Smooth muscle cell (in vitro differentiated cells): ENCODE data around the gene SYNE2. TPM values are rescaled to one million over a fixed set of nuclear protein-coding genes. Genes with fewer than 3 reads are reported as not detected.
A peak's percentile ranks its signal among the peaks of the same experiment; 100 is the strongest.

ENCODE experiments used
- DNase-seq: peaks from one replicate; lab custom pipeline; 2025; ENCODE audit not compliant: unreplicated experiment; lab: John Stamatoyannopoulos, UW
- H2AFZ ChIP-seq: fragments of 200-600 bp; sonication (generic); 2 replicates; pipeline ENCODE4 v1.6.0; 2016; ENCODE audit warnings: antibody characterized with exemption, low read depth, mild to moderate bottlenecking
- H3F3A ChIP-seq: fragments of 200-600 bp; sonication (generic); 2 replicates; pipeline ENCODE4 v1.6.0; 2017; ENCODE audit warnings: antibody characterized with exemption, low read depth
- H3K27ac ChIP-seq: fragments of 200-600 bp; sonication (generic); 2 replicates; pipeline ENCODE4 v1.5.1; 2016; ENCODE audit warnings: low read depth, mild to moderate bottlenecking
- H3K27me3 ChIP-seq: fragments of 200-600 bp; sonication (generic); 2 replicates; pipeline ENCODE4 v1.6.1; 2016; ENCODE audit warnings: low read depth, mild to moderate bottlenecking
- H3K36me3 ChIP-seq: fragments of 200-600 bp; sonication (generic); 2 replicates; pipeline ENCODE4 v1.5.1; 2016; ENCODE audit warnings: low read depth
- H3K4me1 ChIP-seq: fragments of 200-600 bp; sonication (generic); 2 replicates; pipeline ENCODE4 v1.5.1; 2016; ENCODE audit warnings: low read depth
- H3K4me2 ChIP-seq: fragments of 200-600 bp; sonication (generic); 2 replicates; pipeline ENCODE4 v1.6.0; 2016; ENCODE audit warnings: mild to moderate bottlenecking
- H3K4me3 ChIP-seq: fragments of 200-600 bp; sonication (generic); 2 replicates; pipeline ENCODE4 v1.5.1; 2016; ENCODE audit warnings: mild to moderate bottlenecking
- H3K79me2 ChIP-seq: fragments of 200-600 bp; sonication (generic); 2 replicates; pipeline ENCODE4 v1.6.0; 2016; ENCODE audit warnings: low read depth, mild to moderate bottlenecking
- H3K9ac ChIP-seq: fragments of 200-600 bp; sonication (generic); 2 replicates; pipeline ENCODE4 v1.6.0; 2016; ENCODE audit warnings: low read depth
- H3K9me3 ChIP-seq: fragments of 200-600 bp; sonication (generic); replicated peaks from 2 replicates; pipeline ENCODE4 v1.5.1; 2016; ENCODE audit warnings: low read depth
- H4K20me1 ChIP-seq: fragments of 200-600 bp; sonication (generic); 2 replicates; pipeline ENCODE4 v1.6.0; 2016; ENCODE audit warnings: low read depth
- WGBS: methylation state at CpG from one replicate; pipeline ENCODE4 v1.1.7; 2016; ENCODE audit warnings: low lambda C conversion rate; 5-methylcytosine and 5-hydroxymethylcytosine counted together
- polyA plus RNA-seq: library from polyadenylated mRNA; unstranded; fragments of >200 nt; fragmentation: Nextera tagmentation; extraction: Ambion mirVana; gene quantifications from 2 replicates; pipeline ENCODE4 v1.2.1, GENCODE V29; 2016
- total RNA-seq: library from RNA; depleted of rRNA; stranded (reverse); fragments of >200 nt; gene quantifications from 2 replicates; pipeline ENCODE4 v1.2.3, GENCODE V29; 2014
- TF ChIP-seq, protein P1 (sequence below): fragments of 200-600 bp; sonication (generic); IDR thresholded peaks from 2 replicates; pipeline ENCODE4 v1.5.1; 2017; ENCODE audit warnings: borderline replicate concordance, mild to moderate bottlenecking, antibody characterized with exemption; ENCODE audit not compliant: insufficient read depth, poor library complexity, severe bottlenecking

Gene SYNE2
- total and polyA plus RNA-seq, 2 experiments from 2014 or later, result 4.8 to 20.9 TPM

DNA sequence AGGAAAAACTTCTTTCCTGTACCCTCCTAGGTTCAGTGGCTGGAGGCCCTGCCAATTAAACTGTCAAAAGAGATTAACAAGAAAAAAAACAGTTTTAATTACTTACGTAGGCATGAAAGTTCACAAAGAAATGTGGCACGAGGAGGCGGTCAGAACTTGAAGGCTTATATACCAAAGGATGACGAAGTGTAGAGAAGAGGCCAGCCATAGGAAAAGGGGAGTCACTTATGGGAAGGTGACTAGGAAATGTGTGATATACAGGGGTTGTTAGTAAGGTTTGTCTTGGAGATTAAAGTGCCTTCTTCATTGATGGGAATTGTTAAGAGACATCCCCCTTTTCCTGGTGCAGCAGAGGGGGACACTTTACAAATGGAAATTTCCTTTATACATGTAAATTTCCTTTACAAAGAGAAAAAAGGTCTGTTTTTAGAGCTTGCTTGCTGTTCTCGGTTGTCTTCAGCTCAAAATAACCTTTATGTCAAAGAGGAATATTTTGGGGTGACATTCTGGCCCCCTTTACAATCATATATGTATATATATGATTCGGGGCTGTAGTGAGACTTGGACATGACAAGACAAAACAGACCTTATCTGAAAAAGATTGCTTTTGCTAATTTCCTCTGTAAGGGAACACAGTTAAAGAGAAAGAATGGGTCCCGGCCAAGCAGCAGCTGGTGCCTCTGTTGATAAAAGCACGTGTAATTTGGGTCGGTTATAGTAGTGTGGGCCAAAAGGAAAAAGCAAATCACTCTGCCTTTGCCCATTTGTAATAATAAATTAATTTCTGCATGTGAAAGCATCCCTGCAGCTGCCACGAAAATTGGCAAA, 38.6 kb downstream of the SYNE2 start:
- no peaks in the 10 kb centered on the region for H3K36me3 ChIP-seq
- H4K20me1 ChIP-seq, result no peaks in the 10 kb centered on the region
- no peak for DNase-seq
- peak overlapping the region; percentile 43 for H3K27ac ChIP-seq
- no peak overlapping the region for H3K4me3 ChIP-seq
- H3K27me3 ChIP-seq, result no peaks in the 10 kb centered on the region
- 21% methylated on average over 10 of the region's 10 CpGs for WGBS
- peak overlapping the region; percentile 29 for H2AFZ ChIP-seq
- peak overlapping the region; percentile 63 for H3K4me2 ChIP-seq
- H3K79me2 ChIP-seq, result no peaks in the 10 kb centered on the region
- TF ChIP-seq, protein P1, sequence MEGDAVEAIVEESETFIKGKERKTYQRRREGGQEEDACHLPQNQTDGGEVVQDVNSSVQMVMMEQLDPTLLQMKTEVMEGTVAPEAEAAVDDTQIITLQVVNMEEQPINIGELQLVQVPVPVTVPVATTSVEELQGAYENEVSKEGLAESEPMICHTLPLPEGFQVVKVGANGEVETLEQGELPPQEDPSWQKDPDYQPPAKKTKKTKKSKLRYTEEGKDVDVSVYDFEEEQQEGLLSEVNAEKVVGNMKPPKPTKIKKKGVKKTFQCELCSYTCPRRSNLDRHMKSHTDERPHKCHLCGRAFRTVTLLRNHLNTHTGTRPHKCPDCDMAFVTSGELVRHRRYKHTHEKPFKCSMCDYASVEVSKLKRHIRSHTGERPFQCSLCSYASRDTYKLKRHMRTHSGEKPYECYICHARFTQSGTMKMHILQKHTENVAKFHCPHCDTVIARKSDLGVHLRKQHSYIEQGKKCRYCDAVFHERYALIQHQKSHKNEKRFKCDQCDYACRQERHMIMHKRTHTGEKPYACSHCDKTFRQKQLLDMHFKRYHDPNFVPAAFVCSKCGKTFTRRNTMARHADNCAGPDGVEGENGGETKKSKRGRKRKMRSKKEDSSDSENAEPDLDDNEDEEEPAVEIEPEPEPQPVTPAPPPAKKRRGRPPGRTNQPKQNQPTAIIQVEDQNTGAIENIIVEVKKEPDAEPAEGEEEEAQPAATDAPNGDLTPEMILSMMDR, result no peak
- H3K9ac ChIP-seq, result peak overlapping the region; percentile 6
- peaks cover 28% of the 10 kb centered on the region for H3K4me1 ChIP-seq
- H3K9me3 ChIP-seq, result no peaks in the 10 kb centered on the region
- H3F3A ChIP-seq, result no peaks in the 10 kb centered on the region

DNA sequence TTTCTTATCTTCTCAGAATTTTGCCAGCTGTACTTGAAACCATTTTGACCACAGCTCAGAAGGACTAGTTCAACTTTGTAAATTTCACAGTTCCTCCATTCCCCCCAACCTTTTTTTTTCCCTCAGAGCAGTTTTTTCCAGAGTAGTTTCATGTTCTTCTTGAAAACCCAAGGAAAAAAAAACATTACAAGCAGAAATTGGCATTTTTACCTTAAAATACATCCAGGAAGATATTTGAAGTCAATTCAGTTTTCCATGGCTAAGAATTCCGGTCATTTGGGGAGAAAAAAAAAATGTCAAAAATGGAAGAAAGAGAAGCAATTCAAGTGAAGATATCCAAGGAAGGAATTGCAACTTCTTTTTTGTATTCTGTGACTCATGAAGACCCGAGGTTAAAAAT, 39.5 kb downstream of the SYNE2 start:
- H3F3A ChIP-seq, result no peaks in the 10 kb centered on the region
- H3K79me2 ChIP-seq, result no peaks in the 10 kb centered on the region
- no peaks in the 10 kb centered on the region for H3K9me3 ChIP-seq
- DNase-seq, result no peak
- peak overlapping the region; percentile 6 for H3K9ac ChIP-seq
- no peaks in the 10 kb centered on the region for H3K36me3 ChIP-seq
- peaks cover 30% of the 10 kb centered on the region for H3K4me1 ChIP-seq
- peak overlapping the region; percentile 43 for H3K27ac ChIP-seq
- peak overlapping the region; percentile 29 for H2AFZ ChIP-seq
- no peak overlapping the region for H3K4me3 ChIP-seq
- H3K27me3 ChIP-seq, result no peaks in the 10 kb centered on the region
- TF ChIP-seq, protein P1, result no peak
- peak overlapping the region; percentile 63 for H3K4me2 ChIP-seq
- 68% methylated on average over 2 of the region's 2 CpGs for WGBS
- no peaks in the 10 kb centered on the region for H4K20me1 ChIP-seq

DNA sequence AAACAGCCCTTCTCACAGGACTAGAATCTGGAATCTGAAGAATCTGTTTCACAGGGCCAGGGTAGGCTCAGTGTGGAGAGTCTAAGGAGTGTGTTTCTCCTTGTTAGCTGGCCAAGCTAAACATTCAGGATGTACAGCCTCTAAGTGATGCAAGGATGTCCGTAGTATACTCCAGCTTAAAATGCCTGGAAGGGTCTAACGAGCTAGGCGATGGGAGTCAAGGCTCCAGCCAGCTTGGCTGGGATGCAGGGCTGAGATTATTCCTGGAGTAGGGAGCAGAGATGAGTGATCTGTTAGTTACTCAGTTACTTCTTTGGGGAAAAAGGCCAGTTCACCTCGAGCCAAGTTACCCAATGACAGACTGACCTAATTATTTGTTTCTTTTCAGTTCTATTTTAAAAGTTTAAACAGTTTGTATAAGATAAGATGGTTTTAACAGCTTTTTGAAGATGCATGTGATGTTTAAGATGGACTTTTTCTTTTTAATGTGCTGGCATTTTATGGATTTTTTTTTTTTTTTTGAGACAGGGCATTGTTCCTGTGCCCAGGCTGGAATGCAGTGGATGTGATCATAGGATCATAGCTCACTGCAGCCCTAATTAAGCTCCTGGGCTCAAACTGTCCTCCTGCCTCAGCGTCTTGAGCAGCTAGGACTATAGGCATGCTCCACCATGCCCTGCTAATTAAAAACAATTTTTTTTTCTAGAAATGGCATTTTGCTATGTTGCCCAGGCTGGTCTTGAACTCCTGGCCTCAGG, 41.1 kb downstream of the SYNE2 start:
- Histone ChIP-seq H3K9ac (no peak overlapping the region), H3K4me1 (peaks cover 33% of the 10 kb centered on the region), H3F3A (no peaks in the 10 kb centered on the region), H4K20me1 (no peaks in the 10 kb centered on the region), H3K36me3 (no peaks in the 10 kb centered on the region), H3K4me2 (peak overlapping the region; percentile 5), H3K4me3 (no peak overlapping the region), H3K9me3 (no peaks in the 10 kb centered on the region), H2AFZ (no peak overlapping the region), H3K79me2 (no peaks in the 10 kb centered on the region), H3K27me3 (no peaks in the 10 kb centered on the region), H3K27ac (peak overlapping the region; percentile 32)
- no peak for DNase-seq
- TF ChIP-seq, protein P1, result no peak
- 35% methylated on average over 5 of the region's 5 CpGs for whole genome bisulfite sequencing
